OCI-LY3 (cell line): ENCODE results near the gene BOC.

ENCODE experiments used
- EZH2phosphoT487 ChIP-seq: fragments of 200-600 bp; shearing (Covaris generic); IDR thresholded peaks from 2 replicates; pipeline ENCODE4 v1.6.1; 2018; ENCODE audit warnings: antibody characterized with exemption, mixed run types, low read depth
- TF ChIP-seq, protein P1 (sequence below): fragments of 200-600, 300-600 bp; sonication (generic); IDR thresholded peaks from 2 replicates; pipeline ENCODE4 v1.5.1; 2014; ENCODE audit warnings: antibody characterized with exemption, low read length, low read depth

DNA sequence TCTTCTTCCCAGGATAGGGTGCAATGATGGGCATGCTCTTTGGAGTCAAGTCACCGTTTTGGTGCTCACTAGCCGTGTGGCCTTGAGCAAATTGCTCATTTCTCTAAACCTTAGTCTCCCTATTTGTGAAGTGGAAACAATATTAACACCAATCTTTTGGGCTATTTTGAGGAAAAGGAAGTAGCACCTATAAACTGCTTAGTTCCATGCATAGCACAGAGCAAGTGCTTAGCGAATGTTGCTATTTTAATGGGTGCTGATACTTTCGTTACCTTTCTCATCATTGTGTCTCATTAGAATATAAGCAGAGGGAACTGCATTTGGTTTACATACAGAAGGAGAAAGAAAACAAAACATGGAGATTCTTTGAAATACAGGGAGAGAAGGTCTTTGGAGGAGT is 66.1 kb downstream of the BOC start:
- TF ChIP-seq, protein P1, sequence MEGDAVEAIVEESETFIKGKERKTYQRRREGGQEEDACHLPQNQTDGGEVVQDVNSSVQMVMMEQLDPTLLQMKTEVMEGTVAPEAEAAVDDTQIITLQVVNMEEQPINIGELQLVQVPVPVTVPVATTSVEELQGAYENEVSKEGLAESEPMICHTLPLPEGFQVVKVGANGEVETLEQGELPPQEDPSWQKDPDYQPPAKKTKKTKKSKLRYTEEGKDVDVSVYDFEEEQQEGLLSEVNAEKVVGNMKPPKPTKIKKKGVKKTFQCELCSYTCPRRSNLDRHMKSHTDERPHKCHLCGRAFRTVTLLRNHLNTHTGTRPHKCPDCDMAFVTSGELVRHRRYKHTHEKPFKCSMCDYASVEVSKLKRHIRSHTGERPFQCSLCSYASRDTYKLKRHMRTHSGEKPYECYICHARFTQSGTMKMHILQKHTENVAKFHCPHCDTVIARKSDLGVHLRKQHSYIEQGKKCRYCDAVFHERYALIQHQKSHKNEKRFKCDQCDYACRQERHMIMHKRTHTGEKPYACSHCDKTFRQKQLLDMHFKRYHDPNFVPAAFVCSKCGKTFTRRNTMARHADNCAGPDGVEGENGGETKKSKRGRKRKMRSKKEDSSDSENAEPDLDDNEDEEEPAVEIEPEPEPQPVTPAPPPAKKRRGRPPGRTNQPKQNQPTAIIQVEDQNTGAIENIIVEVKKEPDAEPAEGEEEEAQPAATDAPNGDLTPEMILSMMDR: no peak
- no peak for TF ChIP-seq EZH2phosphoT487
